HepG2 (cell line): Measurements from ENCODE around the gene AP3B1. TPM values are rescaled to one million over a fixed set of nuclear protein-coding genes. Genes with fewer than 3 reads are reported as not detected.

Source experiments
- ATAC-seq: fragments of 200-7000 bp; cut with Tn5 transposase; 3 replicates; pipeline ENCODE4 v1.9.1; 2020; ENCODE audit warnings: mild to moderate bottlenecking, moderate library complexity
- BruUV-seq: library from RNA; stranded (reverse); fragments of 400-500 nt; replicated peaks from 2 replicates; lab custom pipeline; 2021; lab: Mats Ljungman, UMichigan
- CTCF ChIA-PET: fragments of 300-600 bp; formaldehyde crosslinking; extraction: SDS; loops from one replicate; lab custom pipeline; 2021; ENCODE audit warnings: low total read pairs, inconsistent platforms, low intra/inter-chr PET ratio; lab: Yijun Ruan, JAX
- POLR2A ChIA-PET: fragments of 350-600 bp; sonication (Branson Sonifier 250); formaldehyde crosslinking; loops from one replicate; lab custom pipeline; 2020; ENCODE audit warnings: antibody characterized with exemption, inconsistent platforms; lab: Yijun Ruan, JAX
- DNase-seq: peaks from one replicate; pipeline ENCODE4 v3.0.0-alpha.2; 2015; ENCODE audit warnings: low spot score
- FAIRE-seq: peaks from 3 replicates; lab custom pipeline; 2011; peaks lifted over from hg19 to GRCh38; lab: Jason Lieb, UNC
- H2AFZ ChIP-seq: one replicate; pipeline ENCODE4 v1.6.1; 2011; ENCODE audit warnings: low read length, inconsistent platforms
- H3K27ac ChIP-seq: fragments of 300-600 bp; 3 replicates; pipeline ENCODE4 v1.8.0; 2011; ENCODE audit warnings: mixed run types, mild to moderate bottlenecking, mixed read lengths, low read length, inconsistent platforms; ENCODE audit not compliant: insufficient read depth; ENCODE audit errors: extremely low read length
- H3K27me3 ChIP-seq, 2 experiments: fragments of 200-600 bp in 1 of 2; 2 replicates in 1 of 2; 3 replicates in 1 of 2; pipeline versions ENCODE4 v1.6.0 to v1.8.0; 2011; ENCODE audit warnings: low read length in 2 of 2, mild to moderate bottlenecking in 2 of 2, moderate library complexity in 2 of 2, inconsistent platforms in 1 of 2; ENCODE audit not compliant: insufficient read depth in 2 of 2, control insufficient read depth in 1 of 2
- H3K36me3 ChIP-seq, 2 experiments: fragments of 200-600 bp in 1 of 2; replicated peaks in 1 of 2; 2 replicates in 1 of 2; 3 replicates in 1 of 2; pipeline versions ENCODE4 v1.5.1 to v1.8.0; 2011; ENCODE audit warnings: low read length in 2 of 2, inconsistent platforms in 1 of 2; ENCODE audit not compliant: insufficient read depth in 2 of 2, control insufficient read depth in 1 of 2
- H3K4me1 ChIP-seq: 2 replicates; pipeline ENCODE4 v1.5.1; 2012; ENCODE audit warnings: low read length, inconsistent platforms; ENCODE audit not compliant: insufficient read depth
- H3K4me2 ChIP-seq: 2 replicates; pipeline ENCODE4 v1.6.0; 2011; ENCODE audit warnings: low read depth, low read length, inconsistent platforms
- H3K4me3 ChIP-seq, 3 experiments: fragments of 200-600 bp in 1 of 3; sonication (generic), shearing (Covaris generic) in 1 of 3; replicated peaks in 1 of 3; 2 replicates each; pipeline ENCODE4 v1.5.1; 2011 to 2016; ENCODE audit warnings: low read length in 3 of 3, inconsistent platforms in 2 of 3, low read depth in 2 of 3, mild to moderate bottlenecking in 2 of 3, control low read depth in 1 of 3, mixed read lengths in 1 of 3; ENCODE audit not compliant: insufficient read depth in 1 of 3
- H3K79me2 ChIP-seq: one replicate; pipeline ENCODE4 v1.6.1; 2011; ENCODE audit warnings: low read length, inconsistent platforms; ENCODE audit not compliant: insufficient read depth
- H3K9ac ChIP-seq: 2 replicates; pipeline ENCODE4 v1.6.0; 2011; ENCODE audit warnings: mild to moderate bottlenecking, low read depth, low read length, inconsistent platforms; ENCODE audit not compliant: insufficient read depth
- H3K9me3 ChIP-seq: 2 replicates; pipeline ENCODE4 v1.5.1; 2012; ENCODE audit warnings: mild to moderate bottlenecking, low read length
- H4K20me1 ChIP-seq: 2 replicates; pipeline ENCODE4 v1.6.0; 2011; ENCODE audit warnings: inconsistent platforms, mild to moderate bottlenecking, low read length, moderate library complexity; ENCODE audit not compliant: insufficient read depth
- CC2D1A ChIP-seq: sonication (generic); formaldehyde crosslinking; IDR thresholded peaks from 2 replicates; pipeline ENCODE4 v1.8.1; 2023; ENCODE audit warnings: mild to moderate bottlenecking, missing genetic modification reagents
- HDAC1 ChIP-seq: sonication (generic); formaldehyde crosslinking; IDR thresholded peaks from 2 replicates; pipeline ENCODE4 v1.5.1; 2020; ENCODE audit warnings: mild to moderate bottlenecking, missing genetic modification reagents
- RERE ChIP-seq: IDR thresholded peaks from 2 replicates; pipeline ENCODE4 v1.6.1; 2016; ENCODE audit warnings: low read depth, missing genetic modification reagents, missing compliant biosample characterization
- ZBTB20 ChIP-seq: sonication (generic); formaldehyde crosslinking; IDR thresholded peaks from 2 replicates; pipeline ENCODE4 v1.8.1; 2023; ENCODE audit warnings: missing genetic modification reagents, low read depth, mild to moderate bottlenecking, borderline replicate concordance
- ZFX ChIP-seq: sonication (generic); formaldehyde crosslinking; IDR thresholded peaks from 2 replicates; pipeline ENCODE4 v1.4.0; 2020; ENCODE audit warnings: mild to moderate bottlenecking, low read depth, missing genetic modification reagents, moderate library complexity
- ZHX2 ChIP-seq, 2 experiments: sonication (generic) in 1 of 2; formaldehyde crosslinking in 1 of 2; IDR thresholded peaks; 2 replicates each; pipeline versions ENCODE4 v1.6.1 to v1.9.0; 2014 to 2022; ENCODE audit warnings: antibody characterized with exemption in 1 of 2, borderline replicate concordance in 1 of 2, inconsistent platforms in 1 of 2, low read depth in 1 of 2, missing genetic modification reagents in 1 of 2
- ZKSCAN1 ChIP-seq: fragments of 150-350 bp; IDR thresholded peaks from 2 replicates; pipeline ENCODE4 v1.6.1; 2014; ENCODE audit warnings: low read length
- ZNF276 ChIP-seq: sonication (generic); formaldehyde crosslinking; IDR thresholded peaks from 2 replicates; pipeline ENCODE4 v1.4.0; 2020; ENCODE audit warnings: mild to moderate bottlenecking, low read depth, missing genetic modification reagents
- ZNF7 ChIP-seq: IDR thresholded peaks from 2 replicates; pipeline ENCODE4 v1.6.1; 2016; ENCODE audit warnings: missing biosample characterization, missing genetic modification reagents
- WGBS: methylation state at CpG from one replicate; pipeline ENCODE4 v1.1.6; 2017; ENCODE audit warnings: low lambda C conversion rate; 5-methylcytosine and 5-hydroxymethylcytosine counted together
- in situ Hi-C: cut with HindIII; loops from 2 replicates; pipeline ENCODE4 v1.10.0; 2017; ENCODE audit warnings: low pct_unique_long_range_greater_than_20kb; ENCODE audit not compliant: extremely low pct_ligation_motif_present
- intact Hi-C: fragments of 100-400 bp; cut with micrococcal nuclease; formaldehyde crosslinking; loops from one replicate; pipeline ENCODE4 v1.10.0; 2022; ENCODE audit not compliant: unreplicated experiment
- polyA plus RNA-seq, 8 experiments: library from polyadenylated mRNA; depleted of rRNA in 3 of 8; stranded (reverse) in 7 of 8; unstranded in 1 of 8; fragments of >200 nt; fragmentation: Illumina TruSeq in 4 of 8; extraction: Trizol in 4 of 8; gene quantifications; 2 replicates each; pipeline versions ENCODE4 v1.2.1 to v1.2.3, GENCODE V29; 2011 to 2016; ENCODE audit warnings: low read depth in 4 of 8, missing spikeins in 1 of 8, mixed read lengths in 1 of 8; ENCODE audit not compliant: insufficient read depth in 1 of 8
- total RNA-seq, 5 experiments: library from RNA; depleted of rRNA; stranded (reverse); fragments of >200 nt; fragmentation: Illumina TruSeq; extraction: Trizol; gene quantifications; 2 replicates each; pipeline ENCODE4 v1.2.3, GENCODE V29; 2016; ENCODE audit warnings: low read depth in 1 of 5

AP3B1 gene
- total and polyA plus RNA-seq, 2 of the 13 experiments (the other 11 are each of a cell fraction or from before 2014, with no cell fraction given) = 37.7 to 51.2 TPM

- in situ Hi-C loops = no loop called here
- intact Hi-C loops = no loop called here
- Histone ChIP-seq H3K9me3 (no peaks in the 10 kb centered on the region), H4K20me1 (0 out of 2 replicates have a peak, but pooled peaks cover 4% of the 10 kb centered on the region), H3K4me3 (no peak overlapping the region), H3K4me2 (no peak overlapping the region), H3K27me3 (no peaks in the 10 kb centered on the region), H3K4me1 (peaks cover 9% of the 10 kb centered on the region; the same call in 1 of the 2 replicates), H3K36me3 (no peaks in the 10 kb centered on the region; a peak in 2 of 5 replicates), H3K9ac (no peak overlapping the region), H2AFZ (no peak overlapping the region), H3K79me2 (peaks cover 76% of the 10 kb centered on the region), H3K27ac (no peak overlapping the region)
- TF ChIP-seq ZNF7 (CRISPR knock-in tag) (no peak), ZKSCAN1 (no peak), ZBTB20 (CRISPR knock-in tag) (no peak), ZFX (CRISPR knock-in tag) (no peak), ZHX2 (IDR thresholded peaks at IDR 0.05; ENCODE audit: low read depth) (no peak), ZHX2 (CRISPR knock-in tag; IDR thresholded peaks at IDR 0.05; ENCODE audit: borderline replicate concordance) (no peak), ZNF276 (CRISPR knock-in tag) (no peak), HDAC1 (no peak), RERE (CRISPR knock-in tag) (no peak), CC2D1A (CRISPR knock-in tag) (no peak)
- FAIRE-seq (no peak), ATAC-seq (no peak), DNase-seq (no peak)
- ChIA-PET CTCF (no interaction called here), POLR2A (no interaction called here)
- no TSS peak for BruUV-seq
- 98% methylated on average over 1 of the region's 1 CpG for WGBS
Measured at GRCh38 chr5:78283802-78284201, 10.7 kb downstream of the AP3B1 start.
